ENCODE data around the gene POLR2J.
A peak's percentile ranks its signal among the peaks of the same experiment; 100 is the strongest.
"Not testable (repeated sequence)": the region's sequence is repeated elsewhere in the genome, so short reads cannot be mapped to it uniquely, and the experiment has no call there.

Gene POLR2J

GRCh38 chr7:102494473-102495149 lies 15.9 kb upstream of the POLR2J start:
- not testable (repeated sequence) for DNase-seq

- not testable (repeated sequence) for DNase-seq
Measured at GRCh38 chr7:102494026-102494425, 15.3 kb upstream of the POLR2J start.

GRCh38 chr7:102493220-102493935 lies 14.7 kb upstream of the POLR2J start:
- not testable (repeated sequence) for DNase-seq

- peak; percentile 89 for DNase-seq
Measured at GRCh38 chr7:102490529-102491075, 11.9 kb upstream of the POLR2J start.

- not testable (repeated sequence) for DNase-seq
Measured at GRCh38 chr7:102484317-102484716, 5.6 kb upstream of the POLR2J start.

DNA sequence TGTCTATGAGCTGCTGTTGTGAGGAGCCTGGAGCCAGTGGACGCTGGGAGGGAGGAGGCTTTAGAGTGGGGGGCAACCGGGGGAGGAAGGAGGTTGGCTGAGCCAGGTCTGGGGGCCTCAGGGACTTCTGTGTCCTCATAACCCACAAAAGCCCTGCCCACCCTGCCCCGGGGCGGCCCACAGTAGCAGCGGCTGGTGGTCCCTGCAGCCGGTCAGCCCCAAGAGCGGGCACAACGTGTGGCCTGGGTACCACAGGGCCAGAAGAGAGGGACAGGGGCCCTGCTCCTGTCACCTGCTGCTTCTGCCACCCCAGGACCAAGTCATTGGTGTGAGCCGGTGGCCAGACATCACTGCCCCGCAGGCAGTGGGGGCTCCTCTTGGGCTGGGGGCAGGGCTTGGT lies 3.2 kb upstream of the POLR2J start:
- not testable (repeated sequence) for DNase-seq

DNA sequence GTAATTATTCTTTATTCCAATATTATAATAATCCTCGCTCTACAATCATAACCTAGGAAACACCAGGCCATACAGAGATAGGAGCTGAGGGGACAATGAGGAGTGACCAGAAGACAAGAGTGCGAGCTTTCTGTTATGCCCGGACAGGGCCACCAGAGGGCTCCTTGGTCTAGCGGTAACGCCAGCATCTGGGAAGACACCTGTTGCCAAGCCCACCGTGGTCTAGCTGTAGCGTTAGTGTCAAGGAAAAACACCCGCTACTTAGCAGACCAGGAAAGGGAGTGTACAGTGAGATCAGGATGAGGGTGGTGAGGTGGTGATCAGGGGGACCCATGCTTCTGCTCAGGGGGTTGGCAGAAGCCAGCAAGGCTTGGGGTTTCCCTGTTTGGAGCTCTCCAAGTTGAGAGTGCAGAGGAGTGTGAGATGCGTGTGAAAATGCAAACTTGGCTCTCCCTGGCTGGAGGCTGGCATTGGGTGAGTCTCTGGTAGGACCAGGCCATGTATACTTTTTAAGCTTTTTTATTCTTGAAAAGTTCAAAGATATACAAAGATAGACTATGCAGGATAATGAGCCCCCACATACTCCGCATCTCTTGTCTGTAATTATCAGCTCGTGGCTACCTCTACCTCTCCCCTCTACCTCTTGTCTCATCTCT lies 1.4 kb upstream of the POLR2J start:
- peak; percentile 61 for DNase-seq

- not testable (repeated sequence) for DNase-seq
Measured at GRCh38 chr7:102479209-102479584, 475 bp upstream of the POLR2J start.

GRCh38 chr7:102474736-102475435 lies 3.8 kb downstream of the POLR2J start:
- DNase-seq = not testable (repeated sequence)

DNA sequence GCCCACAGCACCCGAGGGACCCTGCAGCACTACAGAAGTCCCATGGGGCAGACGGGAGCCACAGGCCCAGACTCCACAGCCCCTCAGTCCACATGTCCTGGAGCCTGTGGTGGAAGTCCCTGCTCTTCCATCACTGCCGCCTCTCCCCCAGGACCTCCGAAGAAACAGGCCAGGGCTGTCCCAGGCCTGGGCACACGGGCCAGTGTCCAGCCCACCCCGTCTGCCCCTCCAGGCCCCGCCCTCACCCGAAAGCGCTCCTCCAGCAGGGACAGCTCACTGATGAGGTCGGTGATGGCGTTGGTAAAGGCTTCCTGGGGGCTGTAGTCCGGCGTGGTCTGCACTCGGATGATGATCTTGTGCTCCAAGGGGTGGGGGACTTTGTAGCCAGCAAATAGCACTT lies 4.6 kb downstream of the POLR2J start:
- not testable (repeated sequence) for DNase-seq

- peak; percentile 20 for DNase-seq
Measured at GRCh38 chr7:102473271-102473991, 5.3 kb downstream of the POLR2J start.

GRCh38 chr7:102472126-102473041 lies 6.3 kb downstream of the POLR2J start:
- peak; percentile 22 for DNase-seq

- no peak for DNase-seq
Measured at GRCh38 chr7:102471791-102472125, 7.0 kb downstream of the POLR2J start.

DNA sequence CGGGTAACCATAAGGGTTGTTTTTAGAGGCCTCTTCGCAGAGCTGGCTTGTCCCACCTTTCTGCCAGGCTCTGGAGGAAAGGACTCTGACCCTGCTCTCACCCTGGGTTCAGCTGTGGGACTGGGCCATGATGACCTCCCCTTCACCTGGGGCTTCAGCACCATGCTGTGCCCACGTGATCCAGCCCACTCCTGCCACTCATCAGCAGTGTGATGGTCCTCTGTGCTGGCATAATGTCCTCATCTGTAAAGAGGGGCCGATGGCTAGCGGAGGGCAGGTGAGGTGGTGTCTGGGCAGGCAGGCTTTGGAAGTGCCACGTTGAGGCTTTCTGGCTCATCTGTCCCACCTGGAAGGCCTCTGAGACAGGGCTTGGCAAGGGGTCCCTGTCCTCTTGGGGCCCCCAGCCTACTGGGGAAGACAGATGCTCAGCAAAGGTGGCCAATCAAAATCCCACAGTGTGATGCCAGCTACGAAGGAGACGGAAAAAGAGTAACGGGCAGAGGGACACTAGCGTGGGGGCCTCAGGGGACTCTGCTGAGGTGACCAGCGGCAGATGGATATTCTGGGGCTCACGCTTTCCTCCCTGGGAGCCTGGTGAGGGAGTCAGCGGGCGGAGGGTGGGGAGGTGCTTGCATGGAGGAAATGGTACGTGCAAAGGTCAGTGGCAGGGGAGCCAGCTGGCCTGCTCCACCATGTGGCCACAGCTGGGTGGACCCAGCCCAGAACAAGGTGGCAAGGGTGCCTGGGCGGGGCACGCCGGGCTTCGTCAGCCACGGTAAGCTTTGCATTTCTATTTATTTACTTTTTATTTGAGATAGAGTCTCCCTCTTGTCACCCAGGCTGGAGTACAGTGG lies 8.5 kb downstream of the POLR2J start:
- no peak for DNase-seq

DNA sequence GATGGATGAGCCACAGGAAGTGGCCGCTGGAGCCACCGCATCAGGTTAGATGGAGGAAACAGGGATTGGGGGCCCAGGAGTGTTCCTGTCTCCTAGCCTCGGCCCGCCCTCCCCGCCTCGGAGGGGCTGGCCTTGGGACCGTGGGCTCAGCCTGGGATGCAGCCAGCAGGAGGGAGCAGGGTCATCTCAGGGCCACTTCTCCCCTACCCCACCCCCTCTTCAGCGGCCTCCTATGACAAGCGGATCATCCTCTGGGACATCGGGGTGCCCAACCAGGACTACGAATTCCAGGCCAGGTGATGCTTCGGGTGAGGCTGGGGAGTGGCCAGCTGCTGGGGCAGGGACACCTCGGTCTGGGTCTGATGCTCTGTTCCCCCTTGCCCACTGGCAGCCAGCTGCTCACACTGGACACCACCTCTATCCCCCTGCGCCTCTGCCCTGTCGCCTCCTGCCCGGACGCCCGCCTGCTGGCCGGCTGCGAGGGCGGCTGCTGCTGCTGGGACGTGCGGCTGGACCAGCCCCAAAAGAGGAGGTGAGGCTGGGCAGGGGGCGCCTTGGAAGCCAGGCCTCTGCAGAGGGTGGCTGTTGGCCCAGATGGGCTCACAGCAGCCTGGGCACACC lies 9.3 kb downstream of the POLR2J start:
- DNase-seq = no peak

DNA sequence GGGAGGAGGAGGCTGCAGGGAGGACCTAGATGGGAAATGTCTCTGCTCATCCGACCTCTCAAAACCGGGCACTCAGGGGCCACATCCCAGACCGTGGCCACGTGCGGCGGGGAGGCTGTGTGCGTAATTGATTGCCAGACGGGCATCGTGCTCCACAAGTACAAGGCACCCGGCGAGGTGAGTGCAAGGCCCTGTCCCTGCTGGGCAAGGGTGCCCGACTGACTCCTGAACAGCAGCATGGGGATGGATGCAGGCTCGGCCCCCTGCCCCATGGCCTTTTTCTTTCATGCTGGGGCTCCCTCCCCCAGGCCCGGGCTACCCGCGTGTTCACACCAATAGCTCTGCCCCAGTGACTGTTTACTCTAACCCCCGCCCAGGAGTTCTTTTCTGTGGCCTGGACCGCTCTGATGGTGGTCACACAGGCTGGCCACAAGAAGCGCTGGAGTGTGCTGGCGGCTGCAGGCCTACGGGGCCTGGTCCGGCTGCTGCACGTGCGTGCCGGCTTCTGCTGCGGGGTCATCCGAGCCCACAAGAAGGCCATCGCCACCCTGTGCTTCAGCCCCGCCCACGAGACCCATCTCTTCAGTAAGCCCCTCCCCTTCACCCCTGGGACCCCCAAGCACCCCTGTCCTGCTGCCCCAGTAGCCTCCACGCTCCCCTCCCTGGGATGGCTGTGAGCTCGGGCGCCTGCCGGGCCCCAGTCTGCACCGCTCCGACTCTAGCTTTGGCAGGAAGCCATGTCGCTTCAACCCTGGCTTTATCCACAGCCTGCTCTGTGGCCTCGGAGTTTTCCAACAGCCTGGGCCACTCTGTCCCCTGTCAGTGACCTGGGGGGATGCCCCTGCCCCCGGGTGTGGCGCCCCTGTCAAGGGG lies 10.0 kb downstream of the POLR2J start:
- no peak for DNase-seq

- no peak for DNase-seq
Measured at GRCh38 chr7:102467581-102468477, 10.9 kb downstream of the POLR2J start.

GRCh38 chr7:102466097-102466496 lies 12.6 kb downstream of the POLR2J start:
- no peak for DNase-seq

Measured in stimulated activated CD8-positive, alpha-beta memory T cell treated with anti-CD3 and anti-CD28 coated beads, Interleukin-4, amount 100 ng/mL, for 48 hours (primary cell).